ENCODE data around the gene SMIM9.

DNA sequence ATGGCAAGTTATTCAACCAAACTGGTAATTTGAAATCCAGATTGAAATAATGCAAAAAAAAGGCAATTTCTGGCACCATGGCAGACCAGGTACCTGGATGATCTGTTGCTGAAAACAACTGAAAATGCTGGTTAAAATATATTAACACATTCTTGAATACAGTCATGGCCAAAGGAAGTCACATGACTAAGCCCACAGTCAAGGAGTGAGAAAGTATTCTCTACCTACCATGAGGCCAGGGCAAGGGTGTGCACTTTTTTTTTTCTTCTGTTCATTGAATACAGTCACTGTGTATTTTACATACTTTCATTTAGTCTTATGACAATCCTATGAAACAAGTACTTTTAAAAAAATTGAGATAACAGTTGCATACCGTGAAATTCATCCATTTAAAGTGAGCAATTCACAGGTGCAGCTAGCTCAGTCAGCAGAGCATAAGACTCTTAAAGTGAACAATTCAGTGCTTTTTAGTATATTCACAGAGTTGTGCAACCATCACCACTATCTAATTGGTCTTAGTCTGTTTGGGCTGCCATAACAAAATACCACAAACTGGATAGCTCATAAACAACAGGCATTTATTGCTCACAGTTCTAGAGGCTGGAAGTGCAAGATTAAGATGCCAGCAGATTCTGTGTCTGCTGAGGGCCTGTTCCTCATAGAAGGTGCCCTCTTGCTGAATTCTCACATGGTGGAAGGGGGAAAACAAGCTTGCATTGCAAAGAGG lies 24.4 kb downstream of the SMIM9 start:
- TF ChIP-seq POLR2AphosphoS5 (IDR thresholded peaks at IDR 0.05) (no peak), CTCF (IDR thresholded peaks at IDR 0.05) (no peak), POLR2A (IDR thresholded peaks at IDR 0.05) (no peak)

Measured in stomach (tissue), 4 donors.